ENCODE measurements around the gene VAPA. TPM values are rescaled to one million over a fixed set of nuclear protein-coding genes. Genes with fewer than 3 reads are reported as not detected.

VAPA gene
- total RNA-seq, 1 experiment from 2014 or later: 196 TPM

GRCh38 chr18:9968081-9968848 is 54.4 kb downstream of the VAPA start:
- no TSS peak for BruUV-seq (replicated peaks)
- H3K27ac Mint-ChIP-seq (ENCODE audit: unreplicated experiment): no peak overlapping the region
- intact Hi-C loops (cut with micrococcal nuclease; ENCODE audit: unreplicated experiment): no loop called here
- no peak for DNase-seq
- CTCF ChIA-PET: interaction anchor here (0.6 kb wide), 1 partner anchor 8 kb away, joined by 8 read pairs; no protein-coding TSS in a partner anchor
- no peak for TF ChIP-seq CTCF (IDR thresholded peaks at IDR 0.05; ENCODE audit: unreplicated experiment)
- no peak overlapping the region for H3K4me3 Mint-ChIP-seq (ENCODE audit: low read depth, unreplicated experiment)
- H3K9me3 Mint-ChIP-seq (ENCODE audit: low read depth, unreplicated experiment): no peaks in the 10 kb centered on the region
- peaks cover 16% of the 10 kb centered on the region for H3K27me3 Mint-ChIP-seq (ENCODE audit: unreplicated experiment)
- peaks cover 23% of the 10 kb centered on the region for H3K4me1 Mint-ChIP-seq (ENCODE audit: low read depth, unreplicated experiment)
- no peaks in the 10 kb centered on the region for H3K36me3 Mint-ChIP-seq (ENCODE audit: insufficient read depth, unreplicated experiment)

- intact Hi-C loops (cut with micrococcal nuclease; ENCODE audit: unreplicated experiment): no loop called here
- CTCF ChIA-PET: no interaction called here
- peaks cover 3% of the 10 kb centered on the region for H3K36me3 Mint-ChIP-seq (ENCODE audit: insufficient read depth, unreplicated experiment)
- H3K27ac Mint-ChIP-seq (ENCODE audit: unreplicated experiment): no peak overlapping the region
- H3K4me3 Mint-ChIP-seq (ENCODE audit: low read depth, unreplicated experiment): no peak overlapping the region
- H3K27me3 Mint-ChIP-seq (ENCODE audit: unreplicated experiment): peaks cover 16% of the 10 kb centered on the region
- no peak for DNase-seq
- peaks cover 32% of the 10 kb centered on the region for H3K4me1 Mint-ChIP-seq (ENCODE audit: low read depth, unreplicated experiment)
- TF ChIP-seq CTCF (IDR thresholded peaks at IDR 0.05; ENCODE audit: unreplicated experiment): no peak
- BruUV-seq (replicated peaks): no TSS peak
- H3K9me3 Mint-ChIP-seq (ENCODE audit: low read depth, unreplicated experiment): peaks cover 3% of the 10 kb centered on the region
Observed at GRCh38 chr18:9969247-9969646, 55.4 kb downstream of the VAPA start.

- peaks cover 20% of the 10 kb centered on the region for H3K4me1 Mint-ChIP-seq (ENCODE audit: low read depth, unreplicated experiment)
- intact Hi-C loops (cut with micrococcal nuclease; ENCODE audit: unreplicated experiment): loop anchor here (1.0 to 10.0 kb wide), 2 partner anchors 173 to 549 kb away; no protein-coding TSS in a partner anchor
- peaks cover 16% of the 10 kb centered on the region for H3K27me3 Mint-ChIP-seq (ENCODE audit: unreplicated experiment)
- peak; percentile 71 for TF ChIP-seq CTCF (IDR thresholded peaks at IDR 0.05; ENCODE audit: unreplicated experiment)
- H3K9me3 Mint-ChIP-seq (ENCODE audit: low read depth, unreplicated experiment): peaks cover 4% of the 10 kb centered on the region
- CTCF ChIA-PET: interaction anchor here (1.2 kb wide), 1 partner anchor 547 kb away, joined by 4 read pairs; no protein-coding TSS in a partner anchor
- DNase-seq: peak; percentile 76
- no TSS peak for BruUV-seq (replicated peaks)
- no peak overlapping the region for H3K4me3 Mint-ChIP-seq (ENCODE audit: low read depth, unreplicated experiment)
- no peak overlapping the region for H3K27ac Mint-ChIP-seq (ENCODE audit: unreplicated experiment)
- H3K36me3 Mint-ChIP-seq (ENCODE audit: insufficient read depth, unreplicated experiment): peaks cover 4% of the 10 kb centered on the region
Observed at GRCh38 chr18:9971313-9971920, 57.6 kb downstream of the VAPA start.

- CTCF ChIA-PET: interaction anchor here (0.5 to 1.0 kb wide), 3 partner anchors 265 to 549 kb away, joined by 3 to 4 read pairs (median 3); no protein-coding TSS in a partner anchor
- DNase-seq: peak; percentile 39
- H3K27me3 Mint-ChIP-seq (ENCODE audit: unreplicated experiment): peaks cover 12% of the 10 kb centered on the region
- H3K9me3 Mint-ChIP-seq (ENCODE audit: low read depth, unreplicated experiment): peaks cover 4% of the 10 kb centered on the region
- no peak overlapping the region for H3K27ac Mint-ChIP-seq (ENCODE audit: unreplicated experiment)
- peaks cover 4% of the 10 kb centered on the region for H3K36me3 Mint-ChIP-seq (ENCODE audit: insufficient read depth, unreplicated experiment)
- H3K4me3 Mint-ChIP-seq (ENCODE audit: low read depth, unreplicated experiment): no peak overlapping the region
- H3K4me1 Mint-ChIP-seq (ENCODE audit: low read depth, unreplicated experiment): peaks cover 17% of the 10 kb centered on the region
- TF ChIP-seq CTCF (IDR thresholded peaks at IDR 0.05; ENCODE audit: unreplicated experiment): no peak
- no TSS peak for BruUV-seq (replicated peaks)
- intact Hi-C loops (cut with micrococcal nuclease; ENCODE audit: unreplicated experiment): loop anchor here (10.0 kb wide), 1 partner anchor 171 kb away; no protein-coding TSS in a partner anchor
Observed at GRCh38 chr18:9973470-9973869, 59.7 kb downstream of the VAPA start.

Data from Calu3 (cell line).